Measurements from ENCODE around the gene OCA2.

The OCA2 gene

GRCh38 chr15:28002867-28003266 lies 96.2 kb downstream of the OCA2 start:
- TF ChIP-seq, protein P1, sequence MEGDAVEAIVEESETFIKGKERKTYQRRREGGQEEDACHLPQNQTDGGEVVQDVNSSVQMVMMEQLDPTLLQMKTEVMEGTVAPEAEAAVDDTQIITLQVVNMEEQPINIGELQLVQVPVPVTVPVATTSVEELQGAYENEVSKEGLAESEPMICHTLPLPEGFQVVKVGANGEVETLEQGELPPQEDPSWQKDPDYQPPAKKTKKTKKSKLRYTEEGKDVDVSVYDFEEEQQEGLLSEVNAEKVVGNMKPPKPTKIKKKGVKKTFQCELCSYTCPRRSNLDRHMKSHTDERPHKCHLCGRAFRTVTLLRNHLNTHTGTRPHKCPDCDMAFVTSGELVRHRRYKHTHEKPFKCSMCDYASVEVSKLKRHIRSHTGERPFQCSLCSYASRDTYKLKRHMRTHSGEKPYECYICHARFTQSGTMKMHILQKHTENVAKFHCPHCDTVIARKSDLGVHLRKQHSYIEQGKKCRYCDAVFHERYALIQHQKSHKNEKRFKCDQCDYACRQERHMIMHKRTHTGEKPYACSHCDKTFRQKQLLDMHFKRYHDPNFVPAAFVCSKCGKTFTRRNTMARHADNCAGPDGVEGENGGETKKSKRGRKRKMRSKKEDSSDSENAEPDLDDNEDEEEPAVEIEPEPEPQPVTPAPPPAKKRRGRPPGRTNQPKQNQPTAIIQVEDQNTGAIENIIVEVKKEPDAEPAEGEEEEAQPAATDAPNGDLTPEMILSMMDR (IDR thresholded peaks at IDR 0.05): no peak

- TF ChIP-seq, protein P1 (IDR thresholded peaks at IDR 0.05): no peak
These were observed 96.8 kb downstream of the OCA2 start for GRCh38 chr15:28002136-28002861.

DNA sequence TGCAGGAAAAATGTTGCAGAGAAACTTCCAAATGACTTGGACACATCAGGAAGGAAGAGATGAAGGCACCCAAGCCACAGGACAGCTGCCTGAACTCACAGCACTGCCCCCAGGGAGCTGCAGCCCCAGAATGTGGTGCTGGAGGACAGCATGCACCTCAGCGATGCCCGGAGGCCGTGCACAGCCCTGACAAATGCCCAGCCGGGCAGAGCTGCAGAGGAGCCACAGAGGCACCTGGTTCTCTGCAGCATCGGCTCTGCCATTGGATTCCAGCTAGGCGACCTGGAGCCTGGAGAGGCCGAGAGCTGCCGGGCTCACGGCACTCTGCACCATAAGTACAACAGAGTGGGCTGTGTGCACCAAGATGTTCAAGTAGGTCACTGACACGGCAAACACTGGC lies 97.5 kb downstream of the OCA2 start:
- TF ChIP-seq, protein P1 (IDR thresholded peaks at IDR 0.05): no peak

DNA sequence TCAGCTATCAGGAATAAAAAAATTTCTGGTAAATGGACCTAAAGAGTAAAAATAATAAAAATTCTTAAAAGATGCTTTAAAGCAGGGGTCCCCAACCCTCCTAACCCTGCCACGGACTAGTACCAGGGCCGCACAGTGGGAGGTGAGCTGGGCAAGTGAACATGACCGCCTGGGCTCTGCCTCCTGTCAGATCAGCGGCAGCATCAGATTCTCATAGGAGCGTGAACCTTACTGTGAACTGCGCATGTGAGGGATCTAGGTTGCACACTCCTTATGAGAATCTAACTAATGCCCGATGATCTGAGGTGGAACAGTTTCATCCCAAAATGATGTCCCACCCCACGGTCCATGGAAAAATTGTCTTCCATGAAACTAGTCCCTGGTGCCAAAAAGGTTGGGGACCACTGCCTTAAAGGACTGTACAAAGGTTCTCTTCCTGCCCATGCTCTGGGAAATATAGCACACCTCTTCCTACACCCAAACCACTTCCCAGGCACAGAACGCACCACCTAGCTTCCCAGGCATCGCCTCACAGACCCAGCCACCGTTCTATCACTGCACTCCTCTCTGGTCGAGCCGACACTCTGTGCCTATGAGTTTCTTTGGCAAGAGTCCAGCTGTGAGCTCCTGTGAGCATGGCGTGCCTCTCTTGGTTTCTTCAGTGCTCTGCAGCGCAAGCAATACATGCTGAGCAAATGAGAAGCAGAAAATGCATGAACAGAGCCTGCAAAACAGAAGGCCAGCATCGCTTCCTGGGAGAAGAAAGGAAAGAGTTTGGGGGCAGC lies 104.9 kb downstream of the OCA2 start:
- TF ChIP-seq, protein P1 (IDR thresholded peaks at IDR 0.05): no peak

DNA sequence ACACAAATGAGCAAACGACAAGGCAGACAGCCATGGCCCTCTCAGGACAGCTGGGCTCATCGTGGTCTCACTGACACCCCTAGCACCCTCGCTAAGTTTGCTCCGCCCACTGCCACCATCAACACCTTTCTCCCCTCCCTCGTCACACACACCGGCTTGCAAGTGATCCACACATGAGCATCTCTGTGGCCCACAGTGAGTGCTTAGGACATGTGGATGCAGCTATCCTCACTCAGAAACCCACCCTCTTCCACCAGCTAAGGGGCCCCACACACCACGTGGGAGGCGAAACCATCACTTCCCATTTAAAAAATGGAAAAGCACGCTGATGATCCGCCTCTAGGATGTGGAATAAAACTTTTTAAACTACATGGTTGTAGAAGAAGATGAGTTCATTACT lies 105.6 kb downstream of the OCA2 start:
- TF ChIP-seq, protein P1 (IDR thresholded peaks at IDR 0.05): no peak

DNA sequence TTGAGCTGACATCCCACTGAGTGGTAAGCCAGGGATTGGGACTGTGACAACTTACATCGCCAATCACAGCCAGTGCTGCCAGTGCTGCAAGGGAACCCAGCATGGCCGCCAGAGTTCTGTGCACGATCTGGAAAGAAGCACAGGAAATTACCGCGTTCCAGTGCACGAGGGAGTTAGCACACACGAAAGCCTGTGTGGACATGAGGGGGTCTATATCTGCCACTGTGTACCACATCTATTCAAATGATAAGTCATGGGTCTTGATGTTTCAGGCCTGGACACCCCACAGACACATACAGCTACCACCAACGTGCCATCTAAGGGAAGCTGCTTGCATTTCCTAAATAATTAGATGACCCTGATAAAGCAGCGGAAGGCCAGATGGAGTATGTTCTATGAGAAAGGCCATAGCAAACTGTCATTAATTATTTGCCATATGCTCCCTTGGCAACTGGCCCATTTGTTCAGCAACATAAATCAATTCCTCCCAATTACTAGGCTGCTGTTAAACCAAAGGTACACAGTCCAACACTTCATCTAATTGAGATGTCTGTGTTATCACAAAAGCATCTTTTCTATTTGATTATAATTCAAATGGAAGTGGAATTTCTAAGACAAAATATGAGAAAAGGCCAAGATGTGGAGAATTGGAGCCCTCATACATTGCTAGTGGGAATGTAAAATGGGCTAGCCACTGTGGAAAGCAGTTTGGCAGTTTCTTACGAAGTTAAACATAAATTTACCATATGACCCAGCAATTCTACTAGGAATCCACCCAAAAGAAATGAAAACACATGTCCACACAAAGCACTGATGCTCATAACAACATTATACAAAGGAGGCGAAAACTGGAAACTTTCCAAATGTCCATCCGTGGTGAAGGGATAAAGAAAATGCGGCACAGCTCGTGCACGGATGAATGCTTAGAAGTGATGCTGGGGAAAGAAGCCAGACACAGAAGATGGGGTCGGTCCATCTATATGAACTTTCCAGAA lies 108.3 kb downstream of the OCA2 start:
- TF ChIP-seq, protein P1 (IDR thresholded peaks at IDR 0.05): no peak

DNA sequence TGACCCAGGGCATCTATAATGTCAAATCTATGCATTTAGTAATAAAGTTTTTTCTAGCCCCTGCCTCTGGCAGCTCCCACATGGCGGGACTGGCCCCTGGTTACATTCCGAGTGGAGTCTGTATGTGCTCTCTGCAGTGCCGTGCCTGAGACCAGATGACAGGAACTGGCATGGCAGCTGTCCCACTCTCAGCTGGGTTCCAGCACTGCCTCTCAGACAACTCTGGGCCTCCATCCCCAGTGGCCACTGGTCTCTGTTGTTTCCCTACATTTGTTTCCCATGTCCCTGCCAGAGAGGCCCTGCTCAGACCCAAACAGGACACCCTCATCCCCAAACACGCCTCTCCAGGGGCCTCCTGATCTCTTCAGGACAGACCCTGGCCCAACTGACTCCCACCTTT lies 109.3 kb downstream of the OCA2 start:
- TF ChIP-seq, protein P1 (IDR thresholded peaks at IDR 0.05): no peak
